Inferior parietal cortex (tissue), 1 donor: ENCODE measurements around the gene IRF4.

ENCODE experiments used
- DNase-seq: peaks from one replicate; pipeline ENCODE4 v3.0.0-alpha.2; 2016; ENCODE audit errors: extremely low spot score

IRF4 gene

DNA sequence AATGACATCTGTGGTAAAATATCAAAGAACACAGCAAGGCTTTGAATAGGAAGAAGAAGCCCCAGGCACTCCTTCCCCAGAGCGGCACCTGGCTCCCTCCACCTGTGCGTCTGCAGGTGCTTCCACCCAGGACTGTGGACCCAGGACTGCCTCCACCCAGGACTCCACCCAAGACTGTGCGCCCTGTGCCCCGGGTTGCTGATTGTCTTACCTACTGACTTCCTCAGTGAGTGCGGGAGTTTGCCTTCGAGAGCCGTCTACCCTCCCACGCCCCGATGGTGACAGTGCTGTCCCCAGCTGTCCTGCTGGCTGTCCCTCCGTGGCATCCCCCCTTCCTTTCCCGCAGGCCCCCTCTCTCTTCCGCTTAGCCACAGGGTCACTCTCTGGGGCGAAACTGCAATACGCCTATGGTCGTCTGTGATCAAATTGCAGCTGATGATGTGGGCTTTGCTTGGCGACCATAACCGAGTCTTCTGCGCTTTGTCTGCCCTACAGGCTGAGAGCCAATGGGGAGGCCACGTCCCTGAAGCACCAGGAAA, 52.1 kb downstream of the IRF4 start:
- no peak for DNase-seq

DNA sequence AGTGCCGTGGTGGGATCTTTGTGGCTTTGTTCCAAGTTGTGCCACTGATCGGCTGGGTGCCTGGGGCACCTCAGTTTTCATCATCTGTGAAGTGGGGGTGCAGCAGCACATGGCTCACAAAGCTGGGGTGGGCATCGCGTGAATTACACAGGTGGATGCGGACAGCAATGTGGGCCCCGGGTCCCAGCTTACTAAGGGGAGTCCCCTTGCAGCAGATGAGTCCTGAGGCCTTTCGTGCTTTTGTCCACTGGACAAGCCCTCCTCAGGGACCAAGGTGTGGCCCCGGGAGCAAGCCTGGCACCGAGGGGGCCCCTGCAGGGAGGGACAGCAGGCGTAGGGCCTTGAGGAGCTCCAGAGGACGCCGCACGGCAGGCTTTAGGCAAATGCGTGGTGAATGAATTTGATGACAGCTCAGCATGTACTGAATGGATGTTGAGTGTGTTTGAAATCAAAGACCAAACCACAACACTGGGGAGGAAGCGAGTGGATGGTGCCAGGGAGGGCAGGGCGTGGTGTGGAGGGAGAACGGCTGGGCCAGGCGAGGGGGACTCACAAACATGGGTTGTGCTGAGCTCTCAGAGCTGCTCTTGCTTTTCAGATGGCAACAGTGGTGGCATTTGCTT, 53.2 kb downstream of the IRF4 start:
- DNase-seq, result no peak

DNA sequence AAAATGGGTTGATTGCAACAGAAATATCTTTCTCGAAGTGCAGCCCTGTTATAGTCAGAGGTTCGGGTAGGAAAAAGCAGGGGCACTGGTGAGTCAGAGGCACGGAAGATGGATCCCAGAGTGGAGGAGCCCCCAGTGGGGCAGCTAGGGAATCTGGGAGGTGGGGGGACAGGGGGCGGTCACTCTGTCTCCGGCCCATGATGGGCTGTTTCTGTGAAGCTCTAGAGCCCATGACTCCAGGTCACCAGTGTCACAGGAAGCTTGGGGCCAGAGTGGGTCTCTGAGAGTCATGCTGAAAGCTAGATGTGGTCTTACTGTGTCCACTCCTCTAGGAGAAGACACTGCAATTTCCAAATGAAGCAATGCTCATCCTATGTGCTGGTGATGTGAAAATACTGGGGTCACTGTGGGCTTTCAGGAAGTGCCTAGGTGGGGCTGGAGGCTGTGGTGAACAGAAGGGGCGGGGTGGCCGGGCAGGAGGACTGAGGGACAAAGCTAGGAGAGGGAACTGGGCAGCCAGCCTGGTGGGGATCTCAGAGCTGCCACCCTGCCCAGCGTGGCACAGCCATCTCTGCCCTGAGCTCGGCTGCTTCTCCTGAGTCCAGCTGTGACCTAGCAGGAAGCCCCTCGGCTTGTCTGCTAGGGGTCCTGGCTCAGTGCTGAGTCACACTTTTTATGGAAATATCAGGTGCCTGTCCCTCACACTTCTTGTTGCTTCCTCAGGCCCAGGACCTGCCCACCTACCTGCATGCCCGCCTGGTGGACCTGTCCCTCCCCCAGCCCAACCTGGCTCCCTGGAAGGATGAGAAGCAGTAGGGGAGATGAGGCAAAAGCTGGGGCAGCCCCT, 54.2 kb downstream of the IRF4 start:
- DNase-seq, result no peak

DNA sequence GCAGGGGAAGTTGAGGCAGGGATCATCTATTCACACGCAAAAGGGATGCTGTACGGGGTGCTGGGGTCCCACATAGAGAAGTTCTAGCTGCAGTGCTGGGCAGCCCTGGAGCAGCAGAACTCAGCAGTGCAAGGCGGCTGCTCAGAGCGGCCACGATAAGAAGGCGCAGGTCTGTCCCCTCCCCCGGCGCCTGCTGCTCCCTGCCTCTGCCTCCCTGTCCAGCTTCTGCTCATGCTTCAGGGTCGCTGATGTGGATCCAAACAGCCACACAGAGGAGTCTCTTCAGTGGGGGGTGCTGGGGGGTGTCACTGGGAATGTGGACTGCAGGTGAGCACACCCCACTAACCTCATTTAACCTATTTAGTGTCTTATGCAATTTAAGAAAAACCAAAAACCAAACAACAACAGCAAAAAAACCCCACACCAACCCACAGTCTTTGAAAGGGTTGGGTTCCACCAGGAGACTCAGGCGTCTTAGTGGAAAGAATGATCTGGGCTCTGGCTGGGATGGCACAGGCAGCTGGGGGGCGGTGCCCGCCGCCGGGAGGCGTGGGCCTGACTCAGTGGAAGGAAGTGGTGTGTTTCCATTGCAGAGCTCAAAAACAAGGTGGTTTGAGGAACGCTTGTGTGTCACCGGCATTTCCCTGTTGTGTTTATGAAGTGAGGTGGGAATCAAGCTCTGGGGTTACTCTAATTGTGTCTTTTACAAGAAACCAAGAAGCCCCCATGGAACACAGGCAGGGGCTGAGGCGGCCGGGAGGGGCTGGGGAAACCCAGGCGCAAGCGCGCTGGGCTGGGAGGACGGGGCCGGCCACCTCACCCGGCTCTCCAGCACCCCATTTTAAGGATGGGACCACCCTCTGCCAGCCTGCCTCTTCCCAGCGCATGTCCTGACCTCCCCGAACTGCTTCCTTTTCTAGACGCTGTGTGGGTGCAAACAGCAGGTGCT, 55.1 kb downstream of the IRF4 start:
- no peak for DNase-seq

DNA sequence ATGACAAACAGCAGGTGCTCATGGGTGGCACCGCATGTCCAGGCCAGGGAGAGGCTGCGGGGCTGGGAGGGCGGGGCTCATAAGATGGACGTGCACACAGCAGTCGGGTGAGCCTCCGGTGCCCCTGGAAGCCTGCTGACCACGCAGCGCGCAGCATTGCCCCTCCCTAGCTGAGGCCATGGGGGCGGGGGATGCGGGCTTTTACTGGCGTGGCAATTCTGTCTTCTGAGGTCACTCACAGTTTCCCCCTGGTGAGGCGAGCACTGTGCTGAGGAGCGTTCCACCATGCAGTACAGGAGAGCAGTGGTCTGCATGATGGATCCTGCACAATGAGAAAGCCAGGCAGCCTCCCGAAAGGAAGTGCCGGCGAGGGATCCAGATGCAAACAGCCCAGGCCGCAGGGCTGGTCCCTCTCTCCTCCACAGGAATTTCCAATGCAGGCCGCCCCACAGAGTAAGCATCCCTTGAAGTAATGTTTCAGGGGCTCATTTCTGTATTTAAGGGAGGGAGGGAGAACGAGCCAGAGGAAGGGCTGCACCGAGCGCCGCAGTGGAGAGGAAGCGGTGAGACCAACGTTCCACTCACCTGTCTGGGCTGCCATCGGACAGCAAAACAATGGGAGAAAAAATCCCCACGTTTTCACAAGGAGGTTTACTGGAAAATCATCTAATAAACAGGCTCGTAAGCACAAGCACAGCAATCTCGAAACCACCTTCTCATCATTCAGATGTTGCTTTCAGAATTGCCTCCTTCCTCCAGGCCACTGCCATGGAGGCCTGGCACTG, 56.0 kb downstream of the IRF4 start:
- no peak for DNase-seq

DNA sequence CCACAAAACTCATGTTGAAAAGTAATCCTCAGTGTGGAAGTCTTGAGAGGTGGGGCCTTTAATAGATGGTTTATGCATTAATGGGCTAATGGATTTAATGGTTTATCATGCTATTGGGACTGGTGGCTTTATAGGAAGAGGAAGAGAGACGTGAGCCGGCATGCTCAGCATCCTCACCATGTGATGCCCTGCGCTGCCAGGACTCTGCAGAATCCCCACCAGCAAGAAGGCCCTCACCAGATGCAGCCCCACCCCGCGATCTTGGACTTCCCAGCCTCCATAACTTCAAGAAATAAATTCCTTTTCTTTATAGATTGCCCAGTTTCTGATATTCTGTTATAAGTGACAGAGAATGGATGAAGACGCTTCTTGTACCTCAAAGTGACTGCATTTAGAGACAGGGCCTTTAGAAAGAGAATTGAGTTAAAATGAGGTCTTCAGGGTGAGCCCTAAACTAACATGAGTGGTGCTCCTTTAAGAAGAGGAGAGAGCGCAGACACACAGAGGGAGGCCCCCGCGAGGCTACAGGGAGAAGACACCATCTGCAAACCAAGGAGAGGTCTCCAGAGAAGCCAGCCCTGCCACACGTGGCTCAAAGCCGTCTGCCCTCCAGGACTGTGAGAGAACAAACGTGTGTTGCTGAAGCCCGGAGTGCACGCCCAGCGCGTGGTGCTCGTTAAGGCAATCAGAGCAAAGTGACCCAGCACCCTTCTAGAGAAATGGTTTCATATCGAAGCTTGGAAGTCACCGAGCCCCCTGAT, 56.9 kb downstream of the IRF4 start:
- DNase-seq, result no peak

DNA sequence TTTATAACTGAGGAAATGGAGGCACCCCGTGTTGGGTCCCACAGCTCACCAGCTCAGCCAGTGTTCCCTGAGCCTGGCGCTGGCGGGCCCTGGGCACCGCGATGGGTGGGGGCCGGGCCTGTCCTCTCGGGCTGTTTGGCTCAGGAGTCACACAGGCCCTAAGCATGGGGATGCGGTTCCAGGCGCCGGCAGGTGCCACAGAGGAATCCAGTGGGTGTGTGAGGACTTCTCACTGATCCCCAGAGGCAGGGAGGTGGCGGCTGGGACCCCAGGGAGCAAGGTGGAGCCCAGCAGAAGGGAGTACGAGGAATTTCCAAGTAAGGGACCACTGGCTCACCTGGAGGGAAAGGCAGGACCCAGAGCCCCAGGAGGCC, 57.5 kb downstream of the IRF4 start:
- no peak for DNase-seq

DNA sequence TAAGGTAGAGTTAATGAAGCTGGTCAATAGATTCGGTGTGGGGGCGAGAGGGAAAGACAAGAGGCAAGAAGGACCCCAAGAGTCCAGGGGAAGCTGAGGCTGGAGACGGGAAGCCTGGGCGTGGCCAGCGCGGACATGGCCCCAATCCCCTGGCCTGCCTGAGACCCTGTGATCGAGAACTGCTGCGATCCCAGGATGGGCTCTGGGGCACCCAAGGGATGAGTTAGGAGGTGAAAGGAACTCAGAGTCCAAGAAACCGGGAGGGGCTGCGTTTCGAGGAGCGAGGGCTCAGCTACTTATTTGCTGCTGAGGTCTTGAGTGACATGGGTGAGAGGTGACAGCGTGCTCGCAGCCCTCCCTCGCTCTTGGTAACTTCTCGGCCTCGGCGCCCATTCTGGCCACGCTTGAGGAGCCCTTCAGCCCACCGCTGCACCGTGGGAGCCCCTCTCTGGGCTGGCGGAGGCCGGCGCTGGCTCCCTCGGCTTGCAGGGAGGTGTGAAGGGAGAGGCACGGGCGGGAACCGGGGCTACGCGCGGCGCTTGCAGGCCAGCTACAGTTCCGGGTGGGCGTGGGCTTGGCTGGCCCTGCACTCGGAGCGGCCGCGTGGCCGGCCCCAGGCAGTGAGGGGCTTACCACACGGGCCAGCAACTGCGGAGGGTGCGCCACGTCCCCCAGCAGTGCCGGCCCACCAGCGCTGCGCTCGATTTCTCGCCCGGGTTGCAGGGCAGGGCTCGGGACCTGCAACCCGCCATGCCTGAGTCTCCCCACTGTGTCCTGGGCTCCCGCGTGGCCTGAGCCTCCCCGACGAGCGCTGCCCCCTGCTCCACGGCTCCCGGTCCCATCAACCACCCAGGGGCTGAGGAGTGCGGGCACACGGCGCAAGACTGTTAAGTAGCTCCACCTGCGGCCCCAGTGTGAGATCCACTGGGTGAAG, 58.2 kb downstream of the IRF4 start:
- DNase-seq, result no peak

DNA sequence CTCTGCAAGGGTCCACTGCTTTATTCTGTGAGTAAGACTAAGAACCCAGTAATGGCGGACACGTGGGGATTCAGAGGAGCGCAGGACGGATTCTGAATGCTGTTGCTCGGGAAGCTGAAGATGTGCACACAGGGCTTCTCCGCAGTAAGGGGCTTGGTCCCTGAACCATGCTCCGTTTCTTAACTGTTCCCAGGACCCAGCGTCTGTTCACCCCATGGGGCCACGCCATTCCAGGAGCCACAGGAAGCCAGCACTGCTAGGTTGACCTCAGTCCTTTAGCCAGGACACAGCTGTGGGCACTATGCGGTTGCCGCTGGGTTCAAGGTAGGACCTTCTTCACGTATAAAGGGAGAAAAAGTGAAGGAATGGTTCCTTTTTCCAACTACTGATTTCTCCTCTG, 59.8 kb downstream of the IRF4 start:
- no peak for DNase-seq

DNA sequence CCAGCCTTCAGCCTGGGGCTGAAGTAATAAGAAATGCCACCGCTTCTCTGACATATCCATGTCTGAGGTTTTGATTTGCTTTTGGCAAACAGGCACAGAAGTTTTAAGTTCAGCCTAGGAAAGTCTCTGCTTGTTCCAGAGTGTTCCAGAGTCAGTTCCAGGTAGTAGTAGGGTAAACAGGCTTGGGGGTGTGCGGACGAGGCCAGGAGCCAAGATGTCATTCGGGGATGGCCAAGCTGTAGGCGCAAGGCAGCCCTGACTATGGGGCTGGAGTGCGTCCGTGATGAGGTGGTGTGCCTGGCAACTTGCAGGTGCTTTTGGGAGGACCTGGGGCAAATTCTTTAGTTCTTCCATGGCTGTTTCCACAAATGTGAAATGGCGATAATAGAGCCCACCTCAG, 60.3 kb downstream of the IRF4 start:
- no peak for DNase-seq

DNA sequence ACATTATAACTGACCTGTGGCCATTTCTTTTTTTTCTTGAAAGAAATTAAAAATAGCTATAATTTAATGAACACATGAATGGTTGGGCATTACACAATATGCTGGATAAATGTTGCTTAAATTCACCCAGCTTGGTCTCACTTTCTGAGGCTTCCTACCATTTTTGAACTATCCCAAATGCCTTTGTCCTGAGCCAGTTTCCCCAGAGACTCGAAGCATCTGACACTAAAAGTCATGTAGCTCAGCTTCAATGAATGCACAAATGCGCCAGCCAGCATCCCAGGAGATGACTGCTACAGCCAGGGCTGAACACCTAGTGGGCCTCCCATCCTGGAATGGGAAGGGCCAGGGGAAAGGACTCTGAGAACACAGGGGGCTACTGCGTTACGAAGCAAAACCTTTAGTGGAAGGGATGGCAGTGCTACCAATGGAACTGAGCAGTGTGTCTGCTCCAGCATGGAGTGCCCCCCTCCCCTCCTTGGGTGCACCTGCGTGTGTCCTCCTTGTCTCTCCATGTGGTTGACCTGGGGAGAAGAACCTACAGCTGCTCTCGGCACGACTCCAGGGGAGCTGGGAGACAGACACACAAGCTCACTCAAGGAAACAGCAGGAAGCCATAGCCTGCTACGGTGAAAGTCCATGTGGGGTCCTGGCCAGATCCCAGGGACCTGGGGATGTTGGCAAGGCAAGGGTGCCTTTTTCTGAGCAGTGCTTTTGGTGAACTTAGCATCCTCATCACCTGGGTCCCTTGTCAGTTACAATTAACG, 60.9 kb downstream of the IRF4 start:
- DNase-seq, result no peak

DNA sequence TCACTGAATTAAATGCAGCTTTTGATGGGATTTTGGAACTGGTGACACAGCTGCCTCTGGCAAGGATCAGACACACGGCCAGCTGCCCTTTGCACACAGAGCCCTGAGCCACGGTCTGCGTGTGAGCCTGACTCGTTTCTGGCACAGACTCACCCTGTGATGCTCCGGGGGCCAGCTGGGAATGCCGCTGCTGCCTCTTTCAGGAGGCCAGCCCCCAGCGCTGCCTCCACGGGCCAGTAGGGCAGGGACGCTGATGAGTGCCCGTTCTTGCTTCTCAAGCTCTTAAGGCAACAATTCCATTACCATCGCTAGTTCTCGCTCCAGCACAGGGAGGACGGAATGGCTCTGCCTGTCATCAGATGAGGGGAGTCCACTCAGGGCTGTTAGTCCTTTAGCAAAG, 61.6 kb downstream of the IRF4 start:
- peak; percentile 52 for DNase-seq

DNA sequence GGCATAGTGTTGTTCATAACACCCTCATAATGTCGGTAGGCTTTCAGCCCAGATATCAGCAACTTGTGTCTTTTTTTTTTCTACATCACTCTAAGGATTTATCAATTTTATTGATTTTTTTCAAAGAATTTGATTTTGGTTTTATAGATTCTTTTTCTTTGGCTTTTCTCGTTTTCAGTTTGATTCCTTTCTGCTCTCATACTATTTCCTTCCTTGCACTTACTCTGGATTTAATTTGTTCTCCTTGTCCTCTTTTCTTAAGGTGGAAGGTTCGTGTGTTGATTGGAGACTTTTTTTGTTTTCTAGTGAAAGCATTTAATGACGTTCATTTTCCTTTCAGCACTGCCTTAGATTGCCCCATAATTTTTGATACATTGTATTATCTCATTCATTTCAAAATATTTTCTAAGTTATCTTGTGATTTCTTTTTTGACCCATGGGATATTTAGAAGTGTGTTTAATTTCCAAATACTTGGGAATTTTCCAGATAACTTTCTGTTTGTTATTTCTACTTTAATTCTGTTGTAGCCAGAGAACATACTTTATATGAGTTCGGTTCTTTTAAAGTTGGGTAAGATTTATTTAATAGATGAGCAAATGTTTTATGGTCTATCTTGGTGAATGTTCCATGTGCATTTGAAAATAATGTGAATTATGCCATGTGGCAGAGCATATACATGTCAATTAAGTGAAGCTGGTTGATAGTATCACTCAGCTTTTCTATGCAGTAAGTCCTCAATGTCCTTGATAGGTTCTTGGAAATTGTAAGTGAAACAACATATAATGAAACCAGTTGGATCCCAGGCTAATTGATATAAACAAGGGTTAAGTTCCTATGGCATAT, 62.8 kb downstream of the IRF4 start:
- no peak for DNase-seq

DNA sequence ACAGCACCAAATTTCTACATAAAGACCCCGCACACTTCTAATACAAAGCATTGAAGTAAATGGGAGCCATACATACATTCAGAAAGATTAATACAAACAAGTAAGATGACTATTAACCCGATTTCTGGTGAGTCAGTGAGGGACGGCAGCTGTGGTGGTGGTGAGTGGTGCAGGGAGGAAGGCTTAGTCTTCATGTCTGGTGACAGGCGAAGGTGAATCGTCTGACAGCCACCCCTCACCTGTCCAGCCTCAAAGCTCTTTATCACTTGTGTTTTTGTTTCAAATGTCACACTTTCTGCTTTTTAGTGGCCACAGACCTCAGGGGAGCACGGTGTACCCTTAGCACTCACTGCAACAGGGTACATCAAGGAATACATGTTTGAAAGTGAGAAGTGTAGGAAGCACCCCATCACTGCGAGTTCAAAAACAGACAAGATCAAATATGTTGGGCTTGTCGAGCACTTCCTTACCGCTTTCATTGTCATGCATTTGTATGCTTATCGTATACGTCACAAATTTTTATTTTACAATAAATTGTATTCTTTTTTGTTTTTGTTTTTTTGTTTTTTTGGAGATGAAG, 63.5 kb downstream of the IRF4 start:
- no peak for DNase-seq

DNA sequence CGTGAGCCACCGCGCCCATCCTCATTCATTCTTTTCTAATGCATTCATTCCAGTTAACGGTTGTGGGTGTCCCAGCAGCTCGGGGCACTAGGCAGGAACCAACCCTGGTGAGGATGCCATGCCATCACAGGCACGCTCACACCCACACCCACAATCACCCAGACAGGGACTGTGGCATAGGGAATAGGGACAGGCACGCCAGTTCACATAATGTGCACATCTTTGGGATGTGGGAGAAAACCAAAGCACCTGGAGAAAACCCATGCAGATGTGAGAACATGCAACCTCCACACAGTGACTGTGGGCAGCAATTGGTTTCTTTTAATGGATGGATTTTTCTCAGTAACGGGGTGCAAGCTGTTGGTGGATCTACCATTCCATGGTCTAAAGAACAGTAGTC, 64.3 kb downstream of the IRF4 start:
- no peak for DNase-seq

DNA sequence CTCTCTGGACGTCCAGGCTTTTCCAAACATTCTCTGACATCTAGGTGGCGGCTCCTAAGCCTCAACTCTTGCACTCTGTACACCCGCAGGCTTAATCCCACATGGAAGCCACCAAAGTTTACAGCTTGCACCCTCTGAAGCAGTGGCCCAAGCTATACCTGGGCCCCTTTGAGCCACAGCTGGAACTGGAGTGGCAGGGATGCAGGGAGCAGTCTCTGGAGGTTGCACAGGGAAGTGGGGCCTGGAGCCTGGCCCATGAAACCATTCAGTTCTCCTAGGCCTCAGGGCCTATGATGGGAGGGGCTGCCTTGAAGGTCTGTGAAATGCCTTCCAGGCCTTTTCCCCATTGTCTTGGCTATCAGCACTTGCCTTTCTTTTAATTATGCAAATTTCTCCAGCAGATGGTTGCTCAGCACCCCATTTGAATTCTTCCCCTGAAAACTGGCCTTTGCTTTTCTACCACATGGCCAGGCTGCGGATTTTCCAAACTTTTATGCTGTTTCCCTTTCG, 64.9 kb downstream of the IRF4 start:
- DNase-seq, result no peak

DNA sequence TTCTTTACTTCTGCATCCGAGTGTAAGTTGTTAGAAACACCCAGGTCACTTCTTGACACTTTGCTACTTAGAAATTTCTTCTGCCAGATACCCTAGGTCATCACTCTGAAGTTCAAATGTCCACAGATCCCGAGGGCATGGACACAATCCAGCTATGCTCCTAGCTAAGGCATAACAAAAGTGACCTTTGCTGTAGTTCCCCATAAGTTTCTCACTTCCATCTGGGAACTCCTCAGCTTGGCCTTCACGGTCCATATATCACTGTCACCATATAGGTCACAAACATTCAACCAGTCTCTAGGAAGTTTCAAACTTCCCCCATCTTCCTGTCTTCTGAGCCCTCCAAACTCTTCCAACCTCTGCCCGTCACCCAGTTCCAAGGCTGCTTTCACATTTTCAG, 65.3 kb downstream of the IRF4 start:
- no peak for DNase-seq
